ENCODE data around the gene FCRLB.
A peak's percentile ranks its signal among the peaks of the same experiment; 100 is the strongest.
"Not testable (repeated sequence)": the region's sequence is repeated elsewhere in the genome, so short reads cannot be mapped to it uniquely, and the experiment has no call there.

The FCRLB gene

DNA sequence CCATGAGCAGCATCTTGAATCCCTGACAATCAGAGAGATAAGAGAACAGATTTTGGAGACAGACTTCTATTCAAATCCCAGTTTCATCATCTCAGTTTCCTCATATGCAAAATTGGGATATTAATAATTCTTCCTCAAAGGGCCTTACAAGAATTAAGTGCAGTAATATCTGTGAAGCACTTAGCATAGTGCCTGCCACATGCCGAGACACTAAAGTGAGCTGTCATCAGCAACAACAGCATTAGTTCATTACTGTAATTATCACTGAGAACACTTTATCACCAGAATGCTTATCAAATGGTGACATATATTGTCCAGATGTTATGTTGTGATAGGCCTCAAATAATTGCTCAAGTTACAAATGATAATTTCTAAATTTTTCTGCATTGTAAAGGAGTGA, 922 bp upstream of the FCRLB start:
- no peak for DNase-seq

DNA sequence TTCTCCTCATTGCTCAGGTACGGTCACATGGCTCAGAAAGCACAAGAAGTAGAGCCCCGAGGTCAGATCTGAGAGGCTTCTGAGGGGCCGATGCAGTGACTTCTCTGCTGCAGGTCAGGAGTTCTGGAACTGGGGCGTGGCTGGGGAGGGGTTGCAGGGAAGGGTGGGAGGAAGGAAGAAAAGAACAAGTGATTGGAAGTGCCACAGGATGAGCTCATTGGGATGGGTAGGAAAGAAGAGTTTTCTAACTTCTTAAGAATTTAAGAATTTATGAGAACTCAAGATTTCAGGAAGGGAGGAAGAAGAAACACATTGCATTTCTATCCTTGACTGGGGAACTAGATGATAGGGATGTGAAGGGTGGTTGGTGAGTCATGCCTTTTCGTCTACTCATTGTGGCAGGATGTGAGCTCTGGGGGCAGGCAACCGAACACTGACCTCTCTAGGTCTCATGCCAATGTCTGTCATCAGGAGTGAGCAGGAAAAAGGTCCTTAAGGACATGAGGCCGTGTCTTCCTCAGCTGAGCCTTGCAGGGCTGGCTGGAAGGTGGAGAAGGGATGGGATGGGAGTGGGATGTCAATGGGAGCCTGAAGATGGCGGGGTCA, 497 bp downstream of the FCRLB start:
- DNase-seq: no peak

DNA sequence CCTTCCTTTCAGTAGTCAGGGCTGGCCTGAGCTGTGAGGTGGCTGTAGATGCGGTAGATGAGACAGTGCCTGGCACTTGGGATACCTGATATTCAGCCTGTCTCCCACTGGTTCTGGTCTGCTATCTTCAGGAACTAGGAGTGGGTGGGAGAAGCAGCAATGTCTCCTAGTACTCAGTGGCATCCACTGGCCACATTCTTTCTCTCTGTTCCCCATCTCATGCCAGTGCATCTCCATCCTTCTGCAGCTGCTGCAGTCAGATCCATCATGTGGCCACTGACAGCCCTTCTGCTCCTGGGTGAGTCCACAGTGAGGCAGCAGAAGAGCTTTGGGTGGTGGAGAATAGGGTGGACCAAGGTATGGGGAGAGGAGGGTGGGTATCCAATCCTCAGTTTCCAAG, 1.1 kb downstream of the FCRLB start:
- no peak for DNase-seq

DNA sequence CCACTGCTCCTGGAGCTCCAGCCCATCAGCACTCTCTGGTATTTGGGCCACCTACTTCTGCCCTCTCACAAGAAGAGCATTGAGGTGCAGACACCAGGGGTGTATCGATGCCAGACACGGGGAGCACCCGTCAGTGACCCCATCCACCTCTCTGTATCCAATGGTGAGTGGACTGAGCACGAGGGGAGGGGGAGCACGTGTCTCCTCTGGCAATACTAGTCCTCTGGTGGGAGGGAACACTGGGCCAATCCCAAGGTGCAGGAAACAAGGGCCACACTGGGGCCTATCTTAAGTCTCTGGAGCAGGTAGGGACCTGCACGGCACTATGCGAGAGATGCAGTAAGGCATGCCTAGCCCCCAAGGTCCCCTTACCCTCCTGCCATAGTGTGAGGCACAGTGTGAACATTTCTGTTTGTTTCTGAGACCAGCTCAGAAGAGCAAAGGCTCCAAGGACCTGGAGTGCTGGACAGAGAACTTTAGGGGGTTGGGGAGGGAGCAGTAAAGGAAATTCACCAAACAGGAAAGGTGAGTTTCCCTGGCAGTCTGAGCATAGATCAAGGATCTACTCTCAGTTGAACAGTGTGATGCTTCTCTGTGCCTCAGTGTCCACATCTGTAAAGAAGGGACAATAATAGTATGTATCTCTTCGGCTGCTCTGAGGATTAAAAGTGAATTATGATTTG, 2.3 kb downstream of the FCRLB start:
- DNase-seq: no peak

DNA sequence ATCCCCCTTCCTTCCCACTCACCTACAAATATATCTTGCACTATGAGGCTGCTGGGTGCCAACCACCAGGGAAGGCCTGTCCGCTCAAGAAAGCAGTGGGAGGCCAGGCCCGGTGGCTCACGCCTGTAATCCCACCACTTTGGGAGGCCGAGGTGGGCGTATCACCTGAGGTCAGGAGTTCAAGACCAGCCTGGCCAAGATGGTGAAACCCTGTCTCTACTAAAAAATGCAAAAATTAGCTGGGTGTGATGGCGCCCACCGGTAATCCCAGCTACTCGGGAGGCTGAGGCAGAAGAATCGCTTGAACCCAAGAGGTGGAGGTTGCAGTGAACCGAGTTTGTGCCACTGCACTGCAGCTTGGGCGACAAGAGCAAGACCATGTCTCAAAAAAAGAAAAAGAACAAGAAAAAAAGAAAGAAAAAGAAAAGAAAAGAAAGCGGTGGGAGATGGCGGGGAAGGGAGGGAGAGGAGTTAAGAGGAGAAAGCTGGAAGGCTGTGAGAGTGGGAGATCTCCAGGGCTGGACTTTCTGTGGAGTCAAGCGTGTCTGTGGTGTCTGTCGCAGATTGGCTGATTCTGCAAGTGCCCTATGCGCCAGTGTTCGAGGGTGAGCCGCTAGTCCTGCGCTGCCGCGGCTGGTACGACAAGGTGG, 4.0 kb downstream of the FCRLB start:
- DNase-seq: not testable (repeated sequence)

DNA sequence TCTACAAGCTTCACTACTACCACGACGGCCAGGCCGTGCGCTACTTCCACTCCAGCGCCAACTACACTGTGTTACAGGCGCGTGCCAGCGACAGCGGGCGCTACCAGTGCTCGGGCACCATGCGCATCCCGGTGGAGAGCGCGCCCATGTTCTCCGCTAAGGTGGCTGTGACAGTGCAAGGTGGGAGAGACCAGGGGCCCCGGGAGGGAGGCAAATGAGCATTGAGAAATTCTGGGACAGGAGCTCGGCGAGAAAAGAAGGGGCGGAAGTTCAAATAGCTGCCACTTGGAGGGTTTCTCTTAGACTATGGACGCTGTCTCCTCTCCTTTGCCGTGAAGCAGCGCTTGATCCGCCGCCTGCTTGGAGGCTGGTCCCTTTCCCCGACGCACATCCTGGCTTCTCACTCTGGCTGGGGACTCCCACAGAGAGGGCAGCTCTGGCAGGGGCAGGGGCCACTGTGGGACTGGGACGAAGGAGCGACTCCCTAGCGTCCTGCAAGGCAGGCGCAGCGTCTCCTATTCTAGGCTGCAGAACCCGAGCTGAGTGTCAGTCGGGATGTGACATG, 4.6 kb downstream of the FCRLB start:
- peak; percentile 37 for DNase-seq

DNA sequence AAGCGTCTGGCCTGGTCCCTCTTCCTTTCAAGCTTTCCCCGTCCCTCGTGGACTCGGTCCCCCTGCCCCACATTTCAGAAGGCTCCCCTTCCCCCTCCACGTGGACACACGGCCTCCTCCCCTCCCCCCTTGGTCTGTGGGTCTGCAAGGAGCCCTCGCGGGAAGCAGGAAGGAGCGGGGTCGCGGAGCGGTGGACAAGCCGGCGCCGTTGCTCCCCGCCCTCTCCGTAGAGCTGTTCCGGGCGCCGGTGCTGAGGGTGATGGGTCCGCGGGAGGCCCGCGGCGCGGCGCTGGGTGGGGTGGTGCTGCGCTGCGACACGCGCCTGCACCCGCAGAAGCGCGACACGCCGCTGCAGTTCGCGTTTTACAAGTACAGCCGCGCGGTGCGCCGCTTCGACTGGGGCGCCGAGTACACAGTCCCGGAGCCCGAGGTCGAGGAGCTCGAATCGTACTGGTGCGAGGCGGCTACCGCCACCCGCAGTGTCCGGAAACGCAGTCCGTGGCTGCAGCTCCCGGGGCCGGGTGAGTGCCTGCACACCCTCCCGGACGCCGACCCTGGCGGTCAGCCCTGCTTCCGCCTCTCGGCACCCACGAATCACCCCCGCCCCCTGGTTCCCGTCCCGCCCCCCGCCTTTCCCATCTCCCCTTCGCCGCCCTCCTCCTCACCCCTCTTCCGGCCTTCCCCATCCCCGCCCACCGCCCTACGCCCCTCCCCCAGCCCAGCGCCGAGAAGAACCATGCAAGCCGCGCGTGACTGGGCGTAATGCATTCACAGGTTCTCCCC, 5.3 kb downstream of the FCRLB start:
- DNase-seq: peak; percentile 56

DNA sequence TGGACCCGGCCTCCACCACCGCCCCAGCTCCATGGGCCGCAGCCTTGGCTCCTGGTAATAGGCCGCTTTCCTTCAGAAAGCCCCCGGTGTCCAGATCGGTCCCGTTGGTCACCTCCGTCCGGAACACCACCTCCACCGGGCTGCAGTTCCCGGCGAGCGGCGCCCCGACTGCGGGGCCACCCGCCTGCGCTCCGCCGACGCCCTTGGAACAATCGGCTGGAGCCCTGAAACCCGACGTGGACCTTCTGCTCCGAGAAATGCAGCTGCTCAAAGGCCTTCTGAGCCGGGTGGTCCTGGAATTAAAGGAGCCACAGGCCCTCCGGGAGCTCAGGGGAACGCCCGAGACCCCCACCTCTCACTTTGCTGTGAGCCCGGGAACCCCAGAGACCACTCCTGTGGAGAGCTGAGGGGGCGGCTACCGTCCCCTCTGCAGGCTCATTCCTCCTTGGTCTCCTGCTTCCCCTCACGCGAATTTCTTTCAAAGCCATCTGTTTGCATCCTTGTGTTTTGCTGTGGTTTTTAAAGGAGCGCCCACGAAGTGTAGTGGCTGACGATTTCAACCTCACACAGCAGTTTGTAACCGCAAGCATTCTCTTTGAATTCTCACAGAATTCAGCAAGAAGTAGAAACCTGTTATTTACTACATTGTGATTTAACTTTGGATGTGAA, 6.0 kb downstream of the FCRLB start:
- DNase-seq: peak; percentile 69

DNA sequence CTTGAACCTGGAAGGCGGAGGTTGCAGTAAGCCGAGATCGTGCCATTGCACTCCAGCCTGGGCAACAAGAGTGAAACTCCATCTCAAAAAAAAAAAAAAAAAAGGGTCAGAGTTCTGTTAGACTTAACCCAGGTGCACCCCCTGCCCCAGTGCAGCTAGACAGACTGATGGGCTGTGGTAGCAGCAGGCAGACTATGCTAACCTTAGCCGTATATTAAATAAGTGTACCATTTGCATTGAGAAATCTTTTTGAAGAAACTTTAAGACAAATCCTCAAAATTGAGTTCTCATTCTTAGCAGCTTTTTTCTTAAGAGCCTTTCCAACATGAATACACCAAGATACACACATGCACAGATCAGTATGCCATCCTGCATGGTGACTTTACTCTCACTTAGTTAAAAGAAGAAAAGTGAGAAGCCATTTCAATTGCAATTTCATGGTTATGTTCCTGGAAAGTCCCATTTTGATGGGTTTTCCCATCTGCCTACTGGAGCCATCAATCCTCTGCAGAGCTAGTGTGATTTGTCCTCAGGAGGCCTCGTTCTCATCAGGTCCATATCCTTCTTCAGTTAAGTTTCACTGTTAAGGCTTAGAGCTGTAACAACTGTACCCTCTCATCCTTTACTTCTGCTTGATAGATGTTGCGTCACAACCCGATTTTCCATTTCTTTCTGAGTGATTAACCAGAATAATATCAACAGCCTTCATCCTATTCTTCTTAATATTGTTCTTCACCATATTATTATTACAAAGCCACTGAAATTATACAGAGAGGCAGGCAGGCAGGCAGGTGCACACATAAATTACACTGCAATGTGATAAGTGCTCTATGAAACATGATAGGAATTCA, 7.3 kb downstream of the FCRLB start:
- no peak for DNase-seq

DNA sequence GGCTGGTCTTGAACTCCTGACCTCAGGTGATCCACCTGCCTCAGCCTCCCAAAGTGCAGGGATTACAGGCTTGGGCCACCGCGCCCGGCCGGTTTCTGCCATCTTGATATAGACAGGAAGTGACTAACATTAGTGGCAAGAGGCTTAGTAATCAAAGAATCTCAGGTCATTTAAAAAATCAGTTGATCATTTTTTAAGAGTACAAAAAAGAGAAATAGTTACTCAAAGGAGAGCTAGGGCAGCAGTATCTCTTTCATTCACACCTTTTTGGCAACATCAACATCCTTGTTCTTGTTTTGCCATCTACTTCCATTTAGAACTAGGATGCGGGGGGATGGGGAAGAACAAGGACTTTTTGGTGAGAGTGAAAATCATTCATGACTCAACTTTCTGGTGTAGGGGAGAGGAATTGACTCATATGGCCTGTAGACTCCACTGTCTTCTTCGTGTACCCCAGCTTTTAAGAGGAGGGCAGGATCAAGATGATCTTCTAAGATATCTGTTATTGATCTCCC, 8.8 kb downstream of the FCRLB start:
- DNase-seq: no peak

DNA sequence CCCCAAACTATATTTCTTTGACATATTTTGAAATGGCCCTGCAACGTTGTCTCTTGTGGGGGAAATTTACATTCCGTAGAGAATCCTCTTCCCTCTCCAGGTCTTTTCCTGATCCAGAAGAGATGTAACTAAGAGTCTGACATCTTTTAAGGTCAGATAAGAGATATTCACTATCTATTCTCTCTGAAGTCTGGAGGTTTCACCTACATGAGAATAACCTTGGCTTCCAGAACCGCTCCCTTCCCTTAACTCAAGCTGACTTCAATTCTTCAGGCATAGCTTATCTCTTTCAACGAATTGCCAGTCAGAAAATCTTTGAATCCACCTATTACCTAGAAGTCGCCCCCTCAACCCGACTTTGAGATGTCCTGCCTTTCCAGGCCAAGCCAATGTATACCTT, 9.9 kb downstream of the FCRLB start:
- DNase-seq: no peak

DNA sequence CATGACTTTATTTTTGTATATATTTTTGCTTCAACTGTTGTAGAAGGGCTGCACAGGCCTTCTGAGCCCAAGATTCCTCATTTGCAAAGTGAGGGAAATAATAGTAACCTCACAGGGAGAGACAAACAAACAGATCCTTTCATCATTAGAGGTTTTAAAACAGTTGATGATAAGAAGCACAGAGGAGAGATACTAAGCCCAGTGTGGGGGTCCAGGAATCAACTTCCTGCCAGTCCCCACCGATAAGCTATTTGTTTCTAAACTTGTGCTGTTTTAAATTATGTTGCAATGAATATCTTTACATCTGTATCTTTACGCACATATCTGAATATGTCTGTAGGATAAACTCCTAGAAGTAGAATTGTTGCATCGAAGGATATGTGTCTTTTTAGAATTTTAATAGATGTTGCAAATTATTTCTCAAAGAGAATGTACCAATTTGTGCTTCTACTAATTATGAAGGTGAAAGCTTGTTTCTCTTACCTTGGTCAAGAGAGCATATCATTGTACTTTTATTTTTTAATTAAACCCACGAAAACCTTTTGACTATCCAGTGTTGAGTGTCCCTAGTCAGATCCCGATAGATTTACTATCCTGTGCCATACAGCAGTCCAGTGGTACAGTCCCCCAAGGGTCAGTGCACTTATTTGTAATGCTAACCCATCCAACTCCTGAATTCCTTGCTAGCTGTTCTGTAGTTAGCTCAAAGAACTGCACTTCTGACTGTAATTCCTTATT, 10.8 kb downstream of the FCRLB start:
- no peak for DNase-seq

DNA sequence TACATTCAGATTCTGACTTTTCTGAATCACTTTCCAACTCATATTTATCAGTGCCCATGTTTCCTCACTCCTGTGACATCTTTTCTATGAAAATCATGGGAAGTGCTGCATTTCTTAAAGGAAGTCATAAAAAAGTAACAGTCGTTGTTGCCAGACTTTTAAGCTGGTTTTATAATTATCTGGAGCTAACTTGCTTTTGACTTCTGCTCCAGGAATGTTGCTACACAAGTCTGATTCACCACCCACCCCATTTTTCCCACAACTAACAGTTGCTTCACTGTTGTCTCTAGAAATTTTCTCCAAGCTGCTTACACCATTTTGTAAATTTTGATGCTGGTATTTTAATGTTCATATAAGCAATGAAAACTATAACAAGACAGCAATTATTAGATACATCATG, 12.2 kb downstream of the FCRLB start:
- DNase-seq: no peak

DNA sequence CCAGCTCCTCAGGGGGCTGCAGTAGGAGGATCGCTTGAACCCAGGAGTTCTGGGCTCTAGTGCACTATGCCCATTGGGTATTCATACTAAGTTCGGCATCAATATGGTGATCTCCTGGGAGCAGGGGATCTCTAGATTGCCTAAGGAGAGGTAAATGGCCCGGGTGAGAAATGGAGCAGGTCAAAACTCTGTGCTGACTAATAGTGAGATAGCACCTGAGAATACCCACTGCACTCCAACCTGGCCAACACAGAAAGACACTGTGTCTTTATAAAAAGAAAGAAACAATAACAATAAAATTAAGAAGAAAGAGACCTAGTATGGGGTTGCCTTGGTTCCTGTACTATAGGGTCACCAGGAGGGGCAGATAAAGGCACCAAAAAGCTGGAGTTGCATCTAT, 14.5 kb downstream of the FCRLB start:
- DNase-seq: no peak

DNA sequence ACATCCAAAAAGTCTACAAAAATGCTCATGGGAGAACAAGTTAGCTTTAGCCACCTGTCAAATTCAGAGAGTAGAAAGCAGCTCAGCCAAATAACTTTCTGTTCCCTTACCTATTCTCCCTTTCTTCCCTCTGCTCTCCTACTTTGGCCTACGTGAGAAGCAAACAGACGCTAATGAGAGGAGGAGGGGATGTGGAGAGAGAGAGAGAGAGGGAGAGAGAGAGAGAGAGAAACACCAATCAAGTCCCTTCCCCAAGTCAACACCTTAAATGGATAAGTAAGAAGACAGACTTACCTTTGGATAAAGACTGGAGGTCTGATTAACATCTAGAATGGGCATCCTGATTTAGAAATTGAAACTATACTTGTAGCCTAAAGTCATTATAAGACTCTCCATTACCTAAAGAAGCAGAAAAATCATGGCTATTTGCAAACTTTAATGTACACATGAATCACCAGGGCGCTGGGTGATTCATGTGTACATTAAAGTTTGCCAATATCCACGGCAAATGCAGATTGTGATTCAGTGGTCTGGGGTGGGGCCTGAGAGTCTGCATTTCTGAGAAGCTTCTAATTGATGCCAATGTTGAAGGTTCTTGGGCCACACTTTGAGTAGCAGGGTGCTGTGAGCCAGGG, 15.1 kb downstream of the FCRLB start:
- no peak for DNase-seq

DNA sequence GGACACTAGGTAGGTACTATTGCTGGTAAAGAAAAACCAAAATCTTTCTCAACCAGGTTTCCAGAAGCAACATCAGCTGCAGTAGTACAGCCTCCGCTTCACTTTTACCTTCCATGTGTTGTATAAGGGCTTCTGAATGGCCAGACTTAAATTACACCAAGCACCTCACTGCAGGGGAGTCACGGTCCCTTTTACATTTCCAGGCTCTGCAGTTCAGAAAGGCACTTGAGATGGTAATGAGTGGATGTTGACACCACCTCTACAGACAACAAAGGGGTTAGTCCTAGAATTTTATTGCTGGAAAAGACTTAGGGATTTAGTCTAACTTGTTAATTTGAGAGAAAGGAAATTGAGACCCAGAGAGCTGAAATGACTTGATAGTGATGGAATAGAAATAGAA, 16.3 kb downstream of the FCRLB start:
- DNase-seq: no peak

DNA sequence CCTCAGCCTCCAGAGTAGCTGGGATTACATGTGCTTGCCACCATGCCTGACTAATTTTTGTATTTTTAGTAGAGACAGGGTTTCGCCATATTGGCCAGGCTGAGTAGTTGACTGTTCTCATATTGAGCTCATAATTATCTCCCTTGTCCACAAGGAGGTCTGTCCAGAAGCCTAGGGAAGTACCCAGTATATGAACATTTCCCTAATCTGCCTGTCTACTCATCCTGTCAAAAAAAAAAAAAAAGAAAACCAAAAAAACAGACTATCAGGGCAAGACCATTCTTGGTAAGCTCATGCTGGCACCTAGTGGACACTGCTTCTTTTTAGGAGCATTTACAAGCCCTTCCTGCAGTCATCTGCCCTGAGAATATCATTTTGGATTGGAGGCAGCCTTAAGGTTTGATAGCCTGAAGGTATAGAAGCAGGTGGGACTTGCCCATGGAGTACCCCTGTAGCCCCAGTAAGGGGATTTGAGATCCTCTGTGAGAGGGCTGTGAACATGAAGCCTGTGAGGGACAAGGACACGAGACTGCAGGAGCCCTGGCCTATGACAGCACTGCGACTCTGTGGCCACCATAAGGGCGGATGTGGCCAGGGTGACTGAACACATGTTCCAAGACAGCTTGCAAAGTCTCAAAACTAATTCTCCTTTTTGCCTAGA, 17.4 kb downstream of the FCRLB start:
- DNase-seq: peak; percentile 45

DNA sequence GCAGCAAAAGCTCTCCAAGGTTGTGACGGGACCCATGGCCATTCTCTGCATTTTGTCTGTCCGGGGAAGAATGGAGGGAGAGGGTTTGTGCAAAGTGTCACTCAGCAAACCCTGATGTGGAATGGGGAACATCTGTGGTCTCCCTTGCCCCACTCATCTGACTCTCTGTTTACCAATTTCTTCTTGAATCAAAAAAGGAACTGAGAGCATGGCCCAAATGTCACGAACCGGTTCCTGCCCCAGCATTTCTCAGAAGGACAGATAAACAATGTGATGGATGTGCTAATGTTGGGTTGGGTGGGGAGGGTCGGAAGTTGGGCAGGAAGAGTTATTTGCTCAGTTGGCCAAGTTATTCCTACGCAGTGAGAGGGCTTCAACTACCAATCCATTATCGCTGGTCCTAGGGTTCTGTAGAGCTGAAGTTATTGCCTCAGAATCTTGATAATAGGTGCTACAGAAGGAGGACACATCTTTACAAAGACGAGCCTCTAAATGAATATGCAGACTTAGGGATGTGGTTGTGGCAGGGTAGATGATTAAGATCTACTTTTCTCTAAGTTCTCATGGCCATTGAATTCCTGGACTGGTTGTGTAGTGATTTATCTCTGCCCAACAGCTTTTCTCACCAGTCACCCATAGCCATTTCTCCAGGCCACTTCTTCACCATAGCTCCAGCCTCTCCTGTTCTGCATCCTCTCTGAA, 18.7 kb downstream of the FCRLB start:
- DNase-seq: no peak

DNA sequence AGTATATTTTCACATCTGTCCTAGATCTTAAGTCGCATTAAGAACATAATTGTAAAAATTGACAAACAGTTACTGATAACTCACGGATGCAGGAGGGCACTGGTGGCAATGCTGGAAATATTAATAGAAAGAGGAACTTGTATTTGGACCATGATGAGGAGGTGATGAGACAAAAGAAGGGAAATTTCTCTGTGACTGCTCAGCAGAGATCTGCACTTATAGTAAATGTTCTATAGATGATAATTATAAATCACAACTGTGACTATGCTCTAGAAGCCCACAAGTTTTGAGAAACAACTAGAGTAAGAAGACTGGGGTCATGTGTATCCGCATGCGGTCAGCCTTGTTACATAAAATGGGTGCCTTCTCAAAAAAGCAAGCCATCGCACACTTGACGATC, 19.6 kb downstream of the FCRLB start:
- no peak for DNase-seq

Data from central memory CD4-positive, alpha-beta T cell (primary cell).